Upper lobe of left lung (tissue), 4 donors: ENCODE measurements around the gene PGBD5.

ENCODE experiments used
- POLR2A ChIP-seq, 4 donors: fragments of 450-650 bp; IDR thresholded peaks; one replicate each; pipeline ENCODE4 v1.5.1; 2016 to 2017; ENCODE audit warnings: antibody characterized with exemption in 4 of 4, mild to moderate bottlenecking in 2 of 4
- POLR2AphosphoS5 ChIP-seq, 2 donors: sonication (generic); formaldehyde crosslinking; IDR thresholded peaks; one replicate each; pipeline ENCODE4 v1.5.1; 2017; ENCODE audit warnings: antibody characterized with exemption in 2 of 2
- TF ChIP-seq, protein P1 (sequence below), 6 experiments: fragments of 450-650 bp in 4 of 6; fragments of 200-600 bp in 2 of 6; sonication (generic) in 2 of 6; IDR thresholded peaks; one replicate each; pipeline ENCODE4 v1.5.1; 2016 to 2019; ENCODE audit warnings: antibody characterized with exemption in 6 of 6

DNA sequence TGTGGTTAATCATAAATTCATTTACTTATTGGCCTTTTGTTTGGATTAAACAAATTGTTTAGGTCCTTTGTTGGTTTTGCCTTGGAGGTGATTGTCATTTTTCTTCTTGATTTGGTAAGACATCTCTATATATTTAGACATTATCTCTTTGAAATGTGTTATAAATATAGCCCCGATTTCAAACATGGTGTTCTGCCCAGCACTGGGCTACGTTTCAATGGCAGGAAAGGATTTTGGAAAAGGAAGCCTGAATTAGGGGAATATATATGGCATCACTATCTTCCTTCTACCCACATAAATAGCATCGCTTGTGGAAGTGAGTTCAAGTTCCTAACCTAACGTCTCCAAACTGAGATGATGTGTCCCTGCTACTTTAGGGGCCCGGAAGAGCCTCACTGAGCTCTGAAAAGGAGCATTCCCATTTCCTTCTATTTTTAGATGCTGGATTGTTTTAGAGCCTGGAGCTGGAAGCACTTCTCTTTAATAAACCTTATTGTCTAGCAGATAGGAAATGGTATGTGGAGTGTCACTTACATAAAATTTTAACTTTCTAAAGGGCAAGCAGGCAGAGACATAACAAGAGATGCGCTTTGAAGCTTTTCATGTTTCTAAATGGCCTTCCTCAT, 39.4 kb downstream of the PGBD5 start:
- no peak for TF ChIP-seq POLR2AphosphoS5 (IDR thresholded peaks at IDR 0.05)
- TF ChIP-seq, protein P1, sequence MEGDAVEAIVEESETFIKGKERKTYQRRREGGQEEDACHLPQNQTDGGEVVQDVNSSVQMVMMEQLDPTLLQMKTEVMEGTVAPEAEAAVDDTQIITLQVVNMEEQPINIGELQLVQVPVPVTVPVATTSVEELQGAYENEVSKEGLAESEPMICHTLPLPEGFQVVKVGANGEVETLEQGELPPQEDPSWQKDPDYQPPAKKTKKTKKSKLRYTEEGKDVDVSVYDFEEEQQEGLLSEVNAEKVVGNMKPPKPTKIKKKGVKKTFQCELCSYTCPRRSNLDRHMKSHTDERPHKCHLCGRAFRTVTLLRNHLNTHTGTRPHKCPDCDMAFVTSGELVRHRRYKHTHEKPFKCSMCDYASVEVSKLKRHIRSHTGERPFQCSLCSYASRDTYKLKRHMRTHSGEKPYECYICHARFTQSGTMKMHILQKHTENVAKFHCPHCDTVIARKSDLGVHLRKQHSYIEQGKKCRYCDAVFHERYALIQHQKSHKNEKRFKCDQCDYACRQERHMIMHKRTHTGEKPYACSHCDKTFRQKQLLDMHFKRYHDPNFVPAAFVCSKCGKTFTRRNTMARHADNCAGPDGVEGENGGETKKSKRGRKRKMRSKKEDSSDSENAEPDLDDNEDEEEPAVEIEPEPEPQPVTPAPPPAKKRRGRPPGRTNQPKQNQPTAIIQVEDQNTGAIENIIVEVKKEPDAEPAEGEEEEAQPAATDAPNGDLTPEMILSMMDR (IDR thresholded peaks at IDR 0.05), result no peak
- TF ChIP-seq POLR2A (IDR thresholded peaks at IDR 0.05), result no peak
